Tibial nerve (tissue), 3 donors: ENCODE results near the gene FBXW7.

Source experiments
- POLR2A ChIP-seq, 2 donors: fragments of 450-650 bp; IDR thresholded peaks; one replicate each; pipeline ENCODE4 v1.6.1; 2017; ENCODE audit warnings: antibody characterized with exemption in 2 of 2, mild to moderate bottlenecking in 2 of 2, moderate library complexity in 2 of 2
- TF ChIP-seq, protein P1 (sequence below), 5 experiments: fragments of 200-600 bp in 3 of 5; fragments of 450-650 bp in 2 of 5; sonication (generic) in 3 of 5; IDR thresholded peaks; one replicate each; pipeline ENCODE4 v1.5.1; 2016 to 2019; ENCODE audit warnings: antibody characterized with exemption in 5 of 5, mild to moderate bottlenecking in 3 of 5, moderate library complexity in 2 of 5

GRCh38 chr4:152513078-152513477 lies 22.8 kb downstream of the FBXW7 start:
- TF ChIP-seq, protein P1, sequence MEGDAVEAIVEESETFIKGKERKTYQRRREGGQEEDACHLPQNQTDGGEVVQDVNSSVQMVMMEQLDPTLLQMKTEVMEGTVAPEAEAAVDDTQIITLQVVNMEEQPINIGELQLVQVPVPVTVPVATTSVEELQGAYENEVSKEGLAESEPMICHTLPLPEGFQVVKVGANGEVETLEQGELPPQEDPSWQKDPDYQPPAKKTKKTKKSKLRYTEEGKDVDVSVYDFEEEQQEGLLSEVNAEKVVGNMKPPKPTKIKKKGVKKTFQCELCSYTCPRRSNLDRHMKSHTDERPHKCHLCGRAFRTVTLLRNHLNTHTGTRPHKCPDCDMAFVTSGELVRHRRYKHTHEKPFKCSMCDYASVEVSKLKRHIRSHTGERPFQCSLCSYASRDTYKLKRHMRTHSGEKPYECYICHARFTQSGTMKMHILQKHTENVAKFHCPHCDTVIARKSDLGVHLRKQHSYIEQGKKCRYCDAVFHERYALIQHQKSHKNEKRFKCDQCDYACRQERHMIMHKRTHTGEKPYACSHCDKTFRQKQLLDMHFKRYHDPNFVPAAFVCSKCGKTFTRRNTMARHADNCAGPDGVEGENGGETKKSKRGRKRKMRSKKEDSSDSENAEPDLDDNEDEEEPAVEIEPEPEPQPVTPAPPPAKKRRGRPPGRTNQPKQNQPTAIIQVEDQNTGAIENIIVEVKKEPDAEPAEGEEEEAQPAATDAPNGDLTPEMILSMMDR (IDR thresholded peaks at IDR 0.05): no peak
- TF ChIP-seq POLR2A (IDR thresholded peaks at IDR 0.05): no peak
